ENCODE results near the gene NF1. TPM values are rescaled to one million over a fixed set of nuclear protein-coding genes. Genes with fewer than 3 reads are reported as not detected.

Gene NF1
- polyA plus RNA-seq, 2 of the 4 experiments (the other 2 are of a cell fraction) = 15.9 to 73.2 TPM

DNA sequence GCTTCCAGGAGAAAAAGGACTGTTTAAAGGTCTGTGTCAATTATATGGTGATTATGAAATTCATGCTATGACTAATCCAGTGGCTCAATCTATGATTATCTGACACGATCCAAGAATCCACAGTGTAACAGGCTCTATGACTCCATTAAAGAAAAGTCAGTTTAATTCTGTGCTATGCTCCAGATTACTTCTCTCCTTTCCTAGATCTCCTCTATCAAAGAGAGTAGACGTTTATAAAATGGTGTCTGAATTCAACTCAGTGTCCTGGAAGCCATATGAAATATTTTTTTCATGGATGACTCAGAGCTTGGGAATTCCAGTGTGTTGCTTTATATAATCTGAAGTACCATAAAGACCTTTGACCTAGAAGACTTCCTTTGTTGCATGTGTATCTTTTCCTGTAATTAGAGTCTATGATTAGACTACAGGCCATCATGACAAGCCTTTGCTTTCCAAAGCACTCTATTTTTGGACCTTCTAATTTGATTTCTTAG, 27.0 kb upstream of the NF1 start:
- ChIA-PET CTCF (interaction anchor here (0.6 to 2.8 kb wide), 6 partner anchors 9 to 252 kb away, joined by 3 to 8 read pairs (median 4); partner anchors contain the start of gene NF1), POLR2A (no interaction called here)
- ATAC-seq (peak; percentile 79), DNase-seq (ENCODE audit: low read depth in 1 of 2, low spot score in 1 of 2) (peak; percentile 63 to 68), FAIRE-seq (peak; percentile 86)
- peak; percentile 76 for TF ChIP-seq JUNB (IDR thresholded peaks at IDR 0.05)
- TF ChIP-seq FOSB (CRISPR knock-in tag; IDR thresholded peaks at IDR 0.05) = no peak
- no peak for TF ChIP-seq NFE2L2 (conservative IDR thresholded peaks at IDR 0.05; ENCODE audit: low read length)
- TF ChIP-seq FOSL2 (IDR thresholded peaks at IDR 0.05) = peak; percentile 82
- peak; percentile 93 for TF ChIP-seq FOSL2 (CRISPR knock-in tag; IDR thresholded peaks at IDR 0.05)
- TF ChIP-seq, protein P1, sequence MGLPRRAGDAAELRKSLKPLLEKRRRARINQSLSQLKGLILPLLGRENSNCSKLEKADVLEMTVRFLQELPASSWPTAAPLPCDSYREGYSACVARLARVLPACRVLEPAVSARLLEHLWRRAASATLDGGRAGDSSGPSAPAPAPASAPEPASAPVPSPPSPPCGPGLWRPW (IDR thresholded peaks at IDR 0.05) = 0 out of 2 replicates have a peak, but pooled peaks have one; percentile 59
- no peak for TF ChIP-seq NPAS2 (CRISPR knock-in tag; IDR thresholded peaks at IDR 0.05; ENCODE audit: borderline replicate concordance)
- peak; percentile 14; the same call in 1 of the 2 replicates for TF ChIP-seq EHMT2 (IDR thresholded peaks at IDR 0.05; ENCODE audit: low read depth)
- TF ChIP-seq TP53 (CRISPR knock-in tag; IDR thresholded peaks at IDR 0.05) = no peak
- TF ChIP-seq RFX5 (IDR thresholded peaks at IDR 0.05) = no peak
- TF ChIP-seq HOXB13 (CRISPR knock-in tag; IDR thresholded peaks at IDR 0.05; ENCODE audit: low read depth) = 0 out of 2 replicates have a peak, but pooled peaks have one; percentile 36
- TF ChIP-seq JUN (IDR thresholded peaks at IDR 0.05) = peak in 1 of 2 experiments; percentile 44; a peak in 1 of 5 replicates
- TF ChIP-seq, protein P2, sequence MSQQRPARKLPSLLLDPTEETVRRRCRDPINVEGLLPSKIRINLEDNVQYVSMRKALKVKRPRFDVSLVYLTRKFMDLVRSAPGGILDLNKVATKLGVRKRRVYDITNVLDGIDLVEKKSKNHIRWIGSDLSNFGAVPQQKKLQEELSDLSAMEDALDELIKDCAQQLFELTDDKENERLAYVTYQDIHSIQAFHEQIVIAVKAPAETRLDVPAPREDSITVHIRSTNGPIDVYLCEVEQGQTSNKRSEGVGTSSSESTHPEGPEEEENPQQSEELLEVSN (IDR thresholded peaks at IDR 0.05; ENCODE audit: borderline replicate concordance, low read depth) = no peak
- TF ChIP-seq, protein P3, sequence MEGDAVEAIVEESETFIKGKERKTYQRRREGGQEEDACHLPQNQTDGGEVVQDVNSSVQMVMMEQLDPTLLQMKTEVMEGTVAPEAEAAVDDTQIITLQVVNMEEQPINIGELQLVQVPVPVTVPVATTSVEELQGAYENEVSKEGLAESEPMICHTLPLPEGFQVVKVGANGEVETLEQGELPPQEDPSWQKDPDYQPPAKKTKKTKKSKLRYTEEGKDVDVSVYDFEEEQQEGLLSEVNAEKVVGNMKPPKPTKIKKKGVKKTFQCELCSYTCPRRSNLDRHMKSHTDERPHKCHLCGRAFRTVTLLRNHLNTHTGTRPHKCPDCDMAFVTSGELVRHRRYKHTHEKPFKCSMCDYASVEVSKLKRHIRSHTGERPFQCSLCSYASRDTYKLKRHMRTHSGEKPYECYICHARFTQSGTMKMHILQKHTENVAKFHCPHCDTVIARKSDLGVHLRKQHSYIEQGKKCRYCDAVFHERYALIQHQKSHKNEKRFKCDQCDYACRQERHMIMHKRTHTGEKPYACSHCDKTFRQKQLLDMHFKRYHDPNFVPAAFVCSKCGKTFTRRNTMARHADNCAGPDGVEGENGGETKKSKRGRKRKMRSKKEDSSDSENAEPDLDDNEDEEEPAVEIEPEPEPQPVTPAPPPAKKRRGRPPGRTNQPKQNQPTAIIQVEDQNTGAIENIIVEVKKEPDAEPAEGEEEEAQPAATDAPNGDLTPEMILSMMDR (IDR thresholded peaks at IDR 0.05) = no peak
- TF ChIP-seq CEBPB (IDR thresholded peaks at IDR 0.05) = peak; percentile 80 to 88
- H3K4me3 ChIP-seq = no peak overlapping the region; the same call in 2 of the 3 replicates
- peak overlapping the region; percentile 54 to 77 for H3K27ac ChIP-seq
- peak overlapping the region; percentile 66 for H3K4me2 ChIP-seq
- H3K9me3 ChIP-seq = no peaks in the 10 kb centered on the region
- peaks cover 24% of the 10 kb centered on the region for H3K4me1 ChIP-seq
- WGBS (ENCODE audit: missing lambda C conversion rate) = 5% methylated on average over 2 of the region's 2 CpGs

DNA sequence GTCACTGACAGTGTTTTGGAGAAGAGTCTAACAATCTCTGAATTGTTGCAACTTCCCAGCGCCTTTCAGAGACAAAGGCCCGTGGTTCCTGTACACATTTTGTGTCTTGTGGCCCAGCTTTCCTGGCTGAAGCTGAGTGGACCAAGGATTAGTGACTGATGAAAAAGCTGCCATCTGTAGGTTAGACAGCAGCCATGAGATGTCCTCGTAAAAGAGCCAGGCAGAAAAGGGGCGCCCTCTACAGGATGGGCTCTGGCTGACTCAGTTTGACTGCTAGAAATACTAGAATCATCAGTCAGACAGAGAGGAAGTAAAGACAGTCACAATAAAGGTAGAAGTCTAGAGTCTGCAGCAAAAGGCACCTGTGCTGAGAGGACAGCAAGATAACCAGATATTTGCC, 26.5 kb upstream of the NF1 start:
- no peak overlapping the region; the same call in 2 of the 3 replicates for H3K4me3 ChIP-seq
- POLR2A ChIA-PET = no interaction called here
- no peaks in the 10 kb centered on the region for H3K9me3 ChIP-seq
- CTCF ChIA-PET = interaction anchor here (0.6 to 2.8 kb wide), 7 partner anchors 10 to 193 kb away, joined by 3 to 8 read pairs (median 4); partner anchors contain the start of gene NF1
- peak overlapping the region; percentile 54 to 77 for H3K27ac ChIP-seq
- 59% methylated on average over 4 of the region's 4 CpGs for WGBS (ENCODE audit: missing lambda C conversion rate)
- H3K4me1 ChIP-seq = peaks cover 28% of the 10 kb centered on the region
- peak overlapping the region; percentile 66 for H3K4me2 ChIP-seq
- TF ChIP-seq KDM1A (IDR thresholded peaks at IDR 0.05; ENCODE audit: low read depth) (no peak), JUN (IDR thresholded peaks at IDR 0.05) (no peak), CHD2 (IDR thresholded peaks at IDR 0.05; ENCODE audit: low read length, partially characterized antibody) (no peak), CEBPB (IDR thresholded peaks at IDR 0.05) (no peak), RFX5 (IDR thresholded peaks at IDR 0.05) (no peak), ZC3H11A (IDR thresholded peaks at IDR 0.05) (no peak), MAFK (IDR thresholded peaks at IDR 0.05; ENCODE audit: partially characterized antibody) (no peak), RAD21 (conservative IDR thresholded peaks at IDR 0.05 in 1 of 2, IDR thresholded peaks at IDR 0.05 in 1 of 2) (peak in 1 of 2 experiments; percentile 36; a peak in 2 of 5 replicates), ZNF302 (CRISPR knock-in tag; IDR thresholded peaks at IDR 0.05) (no peak), HEYL (CRISPR knock-in tag; IDR thresholded peaks at IDR 0.05) (no peak), SREBF2 (IDR thresholded peaks at IDR 0.05) (no peak), BHLHE40 (IDR thresholded peaks at IDR 0.05; ENCODE audit: low read depth, low read length) (no peak), HOXA7 (CRISPR knock-in tag; IDR thresholded peaks at IDR 0.05) (no peak)
- TF ChIP-seq, protein P4, sequence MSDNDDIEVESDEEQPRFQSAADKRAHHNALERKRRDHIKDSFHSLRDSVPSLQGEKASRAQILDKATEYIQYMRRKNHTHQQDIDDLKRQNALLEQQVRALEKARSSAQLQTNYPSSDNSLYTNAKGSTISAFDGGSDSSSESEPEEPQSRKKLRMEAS (IDR thresholded peaks at IDR 0.05) = no peak
- TF ChIP-seq, protein P3 (IDR thresholded peaks at IDR 0.05) = peak; percentile 41; the same call in 2 of the 3 replicates
- FAIRE-seq = peak; percentile 72
- DNase-seq (ENCODE audit: low read depth in 1 of 2, low spot score in 1 of 2) = peak in 1 of 2 experiments; percentile 66
- peak; percentile 55 to 71; a peak in 5 of 6 replicates for ATAC-seq
